B cell (primary cell): ENCODE measurements around the gene CALD1. TPM values are rescaled to one million over a fixed set of nuclear protein-coding genes. Genes with fewer than 3 reads are reported as not detected.

Experiments used
- ATAC-seq: fragments of 200-7000 bp; cut with Tn5 transposase; one replicate; pipeline ENCODE4 v1.10.0; 2021; ENCODE audit warnings: low read depth, mild to moderate bottlenecking, moderate number of reproducible peaks, moderate library complexity
- CTCF ChIA-PET: fragments of 350-600 bp; sonication (Branson Sonifier 250); formaldehyde crosslinking; loops from one replicate; lab custom pipeline; 2021; ENCODE audit warnings: antibody characterized with exemption, inconsistent platforms; lab: Charles Lee
- POLR2A ChIA-PET: fragments of 350-600 bp; sonication (Branson Sonifier 250); formaldehyde crosslinking; loops from one replicate; lab custom pipeline; 2021; ENCODE audit warnings: antibody characterized with exemption; lab: Charles Lee
- DNase-seq: peaks from one replicate; pipeline ENCODE4 v3.0.0; 2013
- H2AFZ ChIP-seq: 2 replicates; pipeline ENCODE4 v1.6.1; 2012; ENCODE audit warnings: mild to moderate bottlenecking, low read depth, low read length; ENCODE audit not compliant: insufficient read depth, poor library complexity, severe bottlenecking
- H3K27ac ChIP-seq, 2 donors: 1 replicate in 1 of 2; 2 replicates in 1 of 2; pipeline ENCODE4 v1.5.1; 2012 to 2013; ENCODE audit warnings: low read length in 2 of 2, mild to moderate bottlenecking in 2 of 2, moderate library complexity in 1 of 2
- H3K27me3 ChIP-seq, 4 experiments: fragments of 200-600 bp in 1 of 4; sonication (generic) in 1 of 4; replicated peaks in 1 of 4; 1 replicate in 2 of 4; 2 replicates in 2 of 4; pipeline versions ENCODE4 v1.6.1 to v1.7.0; 2013 to 2016; ENCODE audit warnings: low read length in 3 of 4, mild to moderate bottlenecking in 2 of 4, mixed read lengths in 1 of 4, moderate library complexity in 1 of 4; ENCODE audit not compliant: insufficient read depth in 4 of 4, control insufficient read depth in 3 of 4; ENCODE audit errors: control extremely low read depth in 1 of 4
- H3K36me3 ChIP-seq, 2 experiments: replicated peaks in 1 of 2; 1 replicate in 1 of 2; 2 replicates in 1 of 2; pipeline versions ENCODE4 v1.6.1 to v1.7.1; 2013; ENCODE audit warnings: low read length in 1 of 2; ENCODE audit not compliant: insufficient read depth in 2 of 2, control insufficient read depth in 1 of 2; ENCODE audit errors: control extremely low read depth in 1 of 2, extremely low read depth in 1 of 2
- H3K4me1 ChIP-seq, 2 donors: fragments of 200-600 bp in 1 of 2; sonication (generic) in 1 of 2; 1 replicate in 1 of 2; 2 replicates in 1 of 2; pipeline versions ENCODE4 v1.5.1 to v1.6.1; 2013 to 2017; ENCODE audit warnings: low read length in 2 of 2; ENCODE audit not compliant: control insufficient read depth in 2 of 2, insufficient read depth in 2 of 2
- H3K4me2 ChIP-seq: replicated peaks from 2 replicates; pipeline ENCODE3; 2012; ENCODE audit warnings: mild to moderate bottlenecking, low read depth, low read length; ENCODE audit not compliant: poor library complexity, severe bottlenecking
- H3K4me3 ChIP-seq, 5 experiments: fragments of 200-600 bp in 1 of 5; sonication (generic) in 1 of 5; 1 replicate in 3 of 5; 2 replicates in 2 of 5; pipeline versions ENCODE4 v1.5.1 to v1.7.0; 2011 to 2016; ENCODE audit warnings: low read length in 4 of 5, mild to moderate bottlenecking in 4 of 5, low read depth in 2 of 5, control low read depth in 1 of 5, moderate library complexity in 1 of 5; ENCODE audit not compliant: insufficient read depth in 1 of 5; ENCODE audit errors: control extremely low read depth in 1 of 5, extremely low read depth in 1 of 5
- H3K79me2 ChIP-seq: fragments of 200-600 bp; sonication (generic); one replicate; pipeline ENCODE4 v1.6.0; 2016; ENCODE audit warnings: low read length; ENCODE audit not compliant: control insufficient read depth, insufficient read depth
- H3K9ac ChIP-seq: fragments of 200-600 bp; sonication (generic); 2 replicates; pipeline ENCODE4 v1.6.1; 2017; ENCODE audit warnings: mild to moderate bottlenecking, low read length, moderate library complexity
- H3K9me3 ChIP-seq, 3 donors: one replicate each; pipeline versions ENCODE4 v1.6.1 to v1.7.1; 2013; ENCODE audit warnings: low read length in 2 of 3; ENCODE audit not compliant: control insufficient read depth in 2 of 3, insufficient read depth in 1 of 3; ENCODE audit errors: control extremely low read depth in 1 of 3
- H4K20me1 ChIP-seq: 2 replicates; pipeline ENCODE4 v1.6.0; 2012; ENCODE audit warnings: mild to moderate bottlenecking, low read length; ENCODE audit not compliant: insufficient read depth, control insufficient read depth, poor library complexity, severe bottlenecking
- H3K27ac Mint-ChIP-seq: one replicate; pipeline ENCODE4 v1.8.0; 2021; ENCODE audit warnings: mixed read lengths
- H3K27me3 Mint-ChIP-seq: one replicate; pipeline ENCODE4 v1.8.0; 2021; ENCODE audit warnings: mixed read lengths
- H3K4me1 Mint-ChIP-seq: one replicate; pipeline ENCODE4 v1.8.0; 2021; ENCODE audit warnings: mixed read lengths
- H3K4me3 Mint-ChIP-seq: one replicate; pipeline ENCODE4 v1.8.0; 2021; ENCODE audit warnings: mixed read lengths
- H3K9me3 Mint-ChIP-seq: one replicate; pipeline ENCODE4 v1.8.0; 2022; ENCODE audit warnings: mixed read lengths; ENCODE audit not compliant: insufficient read depth
- EZH2 ChIP-seq: IDR thresholded peaks from 2 replicates; pipeline ENCODE4 v1.6.1; 2012; ENCODE audit warnings: borderline replicate concordance, low read depth, mild to moderate bottlenecking, moderate library complexity, low read length; ENCODE audit not compliant: insufficient read depth, poor library complexity, severe bottlenecking
- WGBS: methylation state at CpG from one replicate; pipeline ENCODE4 v1.1.5; 2013; ENCODE audit warnings: missing lambda C conversion rate; ENCODE audit not compliant: insufficient coverage; 5-methylcytosine and 5-hydroxymethylcytosine counted together
- intact Hi-C: fragments of 100-400 bp; cut with micrococcal nuclease; formaldehyde crosslinking; loops from one replicate; pipeline ENCODE4 v1.10.0; 2022
- polyA plus RNA-seq: library from polyadenylated mRNA; depleted of rRNA; stranded (reverse); fragments of >200 nt; gene quantifications from 2 replicates; pipeline ENCODE4 v1.2.3, GENCODE V29; 2012
- total RNA-seq, 2 donors: library from RNA; stranded (reverse); fragments of 120-200 nt in 1 of 2; gene quantifications; 1 replicate in 1 of 2; 2 replicates in 1 of 2; pipeline versions ENCODE4 v1.2.3 to v1.2.4, GENCODE V29; 2013 to 2022
- TF ChIP-seq, protein P1 (sequence below): fragments of 200-600 bp; IDR thresholded peaks from one replicate; pipeline ENCODE4 v1.8.0; 2022; ENCODE audit warnings: antibody characterized with exemption, mild to moderate bottlenecking

The CALD1 gene
- total and polyA plus RNA-seq, 2 donors (not counting 1 experiment from before 2014, with no cell fraction given) = 0.18 to 0.69 TPM

- intact Hi-C loops = no loop called here
- H2AFZ ChIP-seq = no peak overlapping the region
- POLR2A ChIA-PET = no interaction called here
- H3K27me3 ChIP-seq = no peaks in the 10 kb centered on the region
- no peaks in the 10 kb centered on the region for H3K79me2 ChIP-seq
- no peaks in the 10 kb centered on the region for H4K20me1 ChIP-seq
- H3K9ac ChIP-seq = no peak overlapping the region
- CTCF ChIA-PET = no interaction called here
- peaks cover 7% of the 10 kb centered on the region for H3K4me1 Mint-ChIP-seq
- peaks cover under 1 to 7% (median 3%) of the 10 kb centered on the region in 3 donors for H3K9me3 ChIP-seq
- no peak overlapping the region for H3K27ac Mint-ChIP-seq
- no peak for DNase-seq
- peaks cover 2% of the 10 kb centered on the region for H3K9me3 Mint-ChIP-seq
- no peaks in the 10 kb centered on the region for H3K36me3 ChIP-seq
- H3K4me1 ChIP-seq = peaks cover 3% of the 10 kb centered on the region in 2 donors
- H3K4me2 ChIP-seq = no peak overlapping the region
- no peak overlapping the region for H3K4me3 ChIP-seq
- no peak overlapping the region for H3K4me3 Mint-ChIP-seq
- no peak for ATAC-seq
- 100% methylated on average over 2 of the region's 4 CpGs for WGBS
- TF ChIP-seq, protein P1, sequence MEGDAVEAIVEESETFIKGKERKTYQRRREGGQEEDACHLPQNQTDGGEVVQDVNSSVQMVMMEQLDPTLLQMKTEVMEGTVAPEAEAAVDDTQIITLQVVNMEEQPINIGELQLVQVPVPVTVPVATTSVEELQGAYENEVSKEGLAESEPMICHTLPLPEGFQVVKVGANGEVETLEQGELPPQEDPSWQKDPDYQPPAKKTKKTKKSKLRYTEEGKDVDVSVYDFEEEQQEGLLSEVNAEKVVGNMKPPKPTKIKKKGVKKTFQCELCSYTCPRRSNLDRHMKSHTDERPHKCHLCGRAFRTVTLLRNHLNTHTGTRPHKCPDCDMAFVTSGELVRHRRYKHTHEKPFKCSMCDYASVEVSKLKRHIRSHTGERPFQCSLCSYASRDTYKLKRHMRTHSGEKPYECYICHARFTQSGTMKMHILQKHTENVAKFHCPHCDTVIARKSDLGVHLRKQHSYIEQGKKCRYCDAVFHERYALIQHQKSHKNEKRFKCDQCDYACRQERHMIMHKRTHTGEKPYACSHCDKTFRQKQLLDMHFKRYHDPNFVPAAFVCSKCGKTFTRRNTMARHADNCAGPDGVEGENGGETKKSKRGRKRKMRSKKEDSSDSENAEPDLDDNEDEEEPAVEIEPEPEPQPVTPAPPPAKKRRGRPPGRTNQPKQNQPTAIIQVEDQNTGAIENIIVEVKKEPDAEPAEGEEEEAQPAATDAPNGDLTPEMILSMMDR = no peak
- no peak for TF ChIP-seq EZH2
- no peak overlapping the region for H3K27ac ChIP-seq
- peaks cover 3% of the 10 kb centered on the region for H3K27me3 Mint-ChIP-seq
These were observed 122.1 kb downstream of the CALD1 start for GRCh38 chr7:134901389-134902020.

GRCh38 chr7:134902058-134902457, 122.6 kb downstream of the CALD1 start:
- Histone ChIP-seq H3K9ac (no peak overlapping the region), H3K27ac (no peak overlapping the region), H3K27me3 (no peaks in the 10 kb centered on the region), H3K36me3 (no peaks in the 10 kb centered on the region), H4K20me1 (no peaks in the 10 kb centered on the region), H3K9me3 (peaks cover 0 to 7% (median under 1%) of the 10 kb centered on the region in 3 donors), H3K4me2 (no peak overlapping the region), H3K79me2 (no peaks in the 10 kb centered on the region), H3K4me3 (no peak overlapping the region), H2AFZ (no peak overlapping the region), H3K4me1 (peaks cover 3% of the 10 kb centered on the region in 2 donors)
- H3K4me1 Mint-ChIP-seq = peaks cover 7% of the 10 kb centered on the region
- ATAC-seq (no peak), DNase-seq (no peak)
- H3K27me3 Mint-ChIP-seq = peaks cover 3% of the 10 kb centered on the region
- no CpG with 5 or more reads among the region's 2 CpGs for WGBS
- H3K27ac Mint-ChIP-seq = no peak overlapping the region
- POLR2A ChIA-PET = no interaction called here
- intact Hi-C loops = no loop called here
- H3K4me3 Mint-ChIP-seq = no peak overlapping the region
- no peak for TF ChIP-seq EZH2
- TF ChIP-seq, protein P1 = no peak
- H3K9me3 Mint-ChIP-seq = no peaks in the 10 kb centered on the region
- CTCF ChIA-PET = no interaction called here
